OCI-LY3 (cell line): Measurements from ENCODE around the gene DPF3.

Experiments
- H2AFZ ChIP-seq: fragments of 200-600, 300-600 bp; shearing (Covaris generic); 2 replicates; pipeline ENCODE4 v1.6.0; 2014; ENCODE audit warnings: antibody characterized with exemption, low read depth, low read length
- H3K27ac ChIP-seq: fragments of 200-600, 300-600 bp; sonication (generic); 2 replicates; pipeline ENCODE4 v1.5.1; 2014; ENCODE audit warnings: mild to moderate bottlenecking, low read length, moderate library complexity, mixed read lengths
- H3K27me3 ChIP-seq: fragments of 200-600, 300-600 bp; sonication (generic); 2 replicates; pipeline ENCODE4 v1.6.1; 2014; ENCODE audit warnings: low read depth, low read length, mixed read lengths
- H3K36me3 ChIP-seq: fragments of 200-600, 300-600 bp; sonication (generic); replicated peaks from 2 replicates; pipeline ENCODE3; 2014; ENCODE audit warnings: low read depth, low read length, mixed read lengths
- H3K4me1 ChIP-seq: fragments of 300-600, 200-600 bp; sonication (generic); 2 replicates; pipeline ENCODE4 v1.6.1; 2014; ENCODE audit warnings: low read length, mixed read lengths
- H3K4me2 ChIP-seq: fragments of 200-600, 300-600 bp; sonication (generic); 2 replicates; pipeline ENCODE4 v1.6.1; 2014; ENCODE audit warnings: low read length, mixed read lengths
- H3K4me3 ChIP-seq: fragments of 300-600, 200-600 bp; sonication (generic); 2 replicates; pipeline ENCODE4 v1.5.1; 2014; ENCODE audit warnings: antibody characterized with exemption, mild to moderate bottlenecking, low read length, moderate library complexity
- H3K79me2 ChIP-seq: fragments of 300-600, 200-600 bp; shearing (Covaris generic); 2 replicates; pipeline ENCODE4 v1.6.1; 2014; ENCODE audit warnings: mild to moderate bottlenecking, low read length, mixed read lengths
- H3K9ac ChIP-seq: fragments of 300-600, 200-600 bp; shearing (Covaris generic); 2 replicates; pipeline ENCODE4 v1.6.0; 2014; ENCODE audit warnings: mild to moderate bottlenecking, low read length, moderate library complexity
- H3K9me3 ChIP-seq: fragments of 200-600, 300-600 bp; shearing (Covaris generic); 2 replicates; pipeline ENCODE4 v1.6.1; 2014; ENCODE audit warnings: low read length, mixed read lengths; ENCODE audit not compliant: insufficient read depth
- H4K20me1 ChIP-seq: fragments of 200-600, 300-600 bp; sonication (generic); 2 replicates; pipeline ENCODE4 v1.6.1; 2016; ENCODE audit warnings: low read length, mixed read lengths; ENCODE audit not compliant: insufficient read depth
- EZH2phosphoT487 ChIP-seq: fragments of 200-600 bp; shearing (Covaris generic); IDR thresholded peaks from 2 replicates; pipeline ENCODE4 v1.6.1; 2018; ENCODE audit warnings: antibody characterized with exemption, mixed run types, low read depth
- TF ChIP-seq, protein P1 (sequence below): fragments of 200-600, 300-600 bp; sonication (generic); IDR thresholded peaks from 2 replicates; pipeline ENCODE4 v1.5.1; 2014; ENCODE audit warnings: antibody characterized with exemption, low read length, low read depth

Gene DPF3

DNA sequence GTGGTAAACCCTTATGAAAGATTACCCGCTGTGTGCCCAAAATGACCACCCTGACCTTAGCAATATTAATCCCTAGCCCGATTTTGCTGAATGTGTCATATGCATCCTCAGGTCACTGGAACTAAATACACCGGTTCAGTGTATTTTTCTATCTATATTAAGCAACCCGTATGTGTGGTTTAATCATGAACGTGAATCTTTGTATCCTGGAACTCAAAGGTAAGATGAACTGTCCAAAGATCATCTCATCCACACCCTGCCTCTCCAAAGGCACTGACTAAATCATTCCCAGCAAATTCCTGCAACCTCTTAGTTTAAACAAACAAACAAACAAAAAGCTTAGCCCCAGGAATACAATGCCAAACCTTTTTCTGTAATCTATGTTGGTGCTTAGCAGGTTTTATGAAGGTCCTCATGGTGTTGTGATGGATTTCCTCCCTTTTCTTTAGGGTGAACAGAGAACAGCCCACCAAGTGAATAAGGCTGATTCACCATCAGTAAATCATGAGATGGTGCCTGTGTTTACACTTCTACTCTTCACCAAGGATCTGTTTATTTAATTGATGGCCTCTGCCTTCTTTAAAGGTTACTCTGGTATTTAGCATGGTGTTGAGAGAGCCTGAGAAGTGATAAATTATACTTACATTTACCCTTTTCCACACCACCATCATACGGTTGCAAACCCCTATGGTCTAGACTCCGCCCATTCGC, 298.6 kb downstream of the DPF3 start:
- Histone ChIP-seq H3K27me3 (peaks cover 72% of the 10 kb centered on the region), H3K9ac (no peak overlapping the region), H3K36me3 (no peaks in the 10 kb centered on the region), H3K9me3 (no peaks in the 10 kb centered on the region), H3K27ac (no peak overlapping the region), H3K4me3 (no peak overlapping the region), H3K79me2 (no peaks in the 10 kb centered on the region), H3K4me2 (no peak overlapping the region), H2AFZ (no peak overlapping the region), H4K20me1 (no peaks in the 10 kb centered on the region), H3K4me1 (no peaks in the 10 kb centered on the region)
- no peak for TF ChIP-seq EZH2phosphoT487
- TF ChIP-seq, protein P1, sequence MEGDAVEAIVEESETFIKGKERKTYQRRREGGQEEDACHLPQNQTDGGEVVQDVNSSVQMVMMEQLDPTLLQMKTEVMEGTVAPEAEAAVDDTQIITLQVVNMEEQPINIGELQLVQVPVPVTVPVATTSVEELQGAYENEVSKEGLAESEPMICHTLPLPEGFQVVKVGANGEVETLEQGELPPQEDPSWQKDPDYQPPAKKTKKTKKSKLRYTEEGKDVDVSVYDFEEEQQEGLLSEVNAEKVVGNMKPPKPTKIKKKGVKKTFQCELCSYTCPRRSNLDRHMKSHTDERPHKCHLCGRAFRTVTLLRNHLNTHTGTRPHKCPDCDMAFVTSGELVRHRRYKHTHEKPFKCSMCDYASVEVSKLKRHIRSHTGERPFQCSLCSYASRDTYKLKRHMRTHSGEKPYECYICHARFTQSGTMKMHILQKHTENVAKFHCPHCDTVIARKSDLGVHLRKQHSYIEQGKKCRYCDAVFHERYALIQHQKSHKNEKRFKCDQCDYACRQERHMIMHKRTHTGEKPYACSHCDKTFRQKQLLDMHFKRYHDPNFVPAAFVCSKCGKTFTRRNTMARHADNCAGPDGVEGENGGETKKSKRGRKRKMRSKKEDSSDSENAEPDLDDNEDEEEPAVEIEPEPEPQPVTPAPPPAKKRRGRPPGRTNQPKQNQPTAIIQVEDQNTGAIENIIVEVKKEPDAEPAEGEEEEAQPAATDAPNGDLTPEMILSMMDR: no peak

DNA sequence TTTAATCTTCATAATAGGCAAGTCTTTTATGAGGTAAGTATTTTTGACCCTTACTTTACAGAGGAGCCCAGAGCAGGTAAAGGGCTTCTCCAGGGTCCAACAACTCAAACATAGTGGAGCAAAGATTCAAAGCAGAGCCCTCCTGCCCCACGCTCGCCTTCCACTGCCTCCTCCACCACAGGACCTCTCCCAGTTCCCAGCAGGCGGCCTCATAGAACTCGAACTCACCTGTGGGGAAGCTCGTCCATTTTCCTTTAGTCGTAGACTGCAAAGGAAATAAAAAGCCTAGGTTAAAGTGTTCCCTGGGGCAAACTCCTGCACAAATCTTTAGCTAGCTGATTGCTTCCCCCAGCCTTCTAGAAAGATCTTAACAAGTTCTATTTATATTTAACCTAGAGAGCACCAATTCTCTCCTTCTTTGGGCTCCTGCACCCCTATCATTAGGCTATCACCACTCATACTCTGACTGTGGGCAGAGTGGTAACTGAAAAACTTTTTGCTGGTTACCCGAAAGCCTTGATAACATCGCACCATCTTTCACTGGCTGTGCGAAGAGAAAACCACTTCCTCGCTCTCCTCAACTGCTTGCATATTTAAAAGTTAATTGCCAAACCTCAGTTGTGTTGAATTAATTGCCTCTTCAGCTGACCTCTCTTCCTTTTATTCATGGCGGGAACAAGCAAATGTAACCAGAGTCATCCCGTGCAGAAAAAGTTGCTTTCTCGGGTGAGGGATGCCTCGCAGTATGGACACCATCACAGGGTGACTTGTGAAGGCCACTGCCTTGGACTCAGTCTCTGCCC, 299.6 kb downstream of the DPF3 start:
- Histone ChIP-seq H3K4me3 (no peak overlapping the region), H3K27me3 (peaks cover 80% of the 10 kb centered on the region), H3K4me2 (no peak overlapping the region), H4K20me1 (no peaks in the 10 kb centered on the region), H3K9me3 (no peaks in the 10 kb centered on the region), H3K79me2 (no peaks in the 10 kb centered on the region), H3K9ac (no peak overlapping the region), H3K27ac (no peak overlapping the region), H3K4me1 (no peaks in the 10 kb centered on the region), H2AFZ (no peak overlapping the region; the same call in 1 of the 2 replicates), H3K36me3 (no peaks in the 10 kb centered on the region)
- TF ChIP-seq, protein P1: no peak
- no peak for TF ChIP-seq EZH2phosphoT487

DNA sequence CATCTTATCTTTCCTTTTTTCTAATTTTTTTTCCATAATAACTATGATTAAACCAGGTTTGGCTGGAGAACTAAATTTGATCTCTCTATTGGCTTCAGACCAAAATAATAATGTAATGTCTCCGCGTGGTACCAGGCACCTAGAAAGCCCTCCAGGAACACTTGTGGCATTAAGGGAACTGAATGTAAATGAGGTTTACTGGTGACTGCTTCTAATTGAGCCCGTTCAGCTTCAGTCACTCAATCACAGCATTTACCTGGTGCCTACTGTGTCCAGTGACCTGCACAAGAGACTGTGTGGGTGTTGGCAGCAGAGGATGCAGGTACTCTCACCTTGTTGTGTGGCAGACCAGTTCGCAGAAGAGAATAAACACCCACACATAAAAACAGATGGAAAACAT, 302.5 kb downstream of the DPF3 start:
- H4K20me1 ChIP-seq: no peaks in the 10 kb centered on the region
- no peaks in the 10 kb centered on the region for H3K36me3 ChIP-seq
- H3K27ac ChIP-seq: no peak overlapping the region
- H3K27me3 ChIP-seq: peaks cover 57% of the 10 kb centered on the region
- TF ChIP-seq, protein P1: no peak
- TF ChIP-seq EZH2phosphoT487: no peak
- no peak overlapping the region for H3K4me2 ChIP-seq
- H3K4me1 ChIP-seq: peaks cover 9% of the 10 kb centered on the region
- H3K79me2 ChIP-seq: no peaks in the 10 kb centered on the region
- no peaks in the 10 kb centered on the region for H3K9me3 ChIP-seq
- no peak overlapping the region for H2AFZ ChIP-seq
- no peak overlapping the region for H3K9ac ChIP-seq
- H3K4me3 ChIP-seq: no peak overlapping the region

DNA sequence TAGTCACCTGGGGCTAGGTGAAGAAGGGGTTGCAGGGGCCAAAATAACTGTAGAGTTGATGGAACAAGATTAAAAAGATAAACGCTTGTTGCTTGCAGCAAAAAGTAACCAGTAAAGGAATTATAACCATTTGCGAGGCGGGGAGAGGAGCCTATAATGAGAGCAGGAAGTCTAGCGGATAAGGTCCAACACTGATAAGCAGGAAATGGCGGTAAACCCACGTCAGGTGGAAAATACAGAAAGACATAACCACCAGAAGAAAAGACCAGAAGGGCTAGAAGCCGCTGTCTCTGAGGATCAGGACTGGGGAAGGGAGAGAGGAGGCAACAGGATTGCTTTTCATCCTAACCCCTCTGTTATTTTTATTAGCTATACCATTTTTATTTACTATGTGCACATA, 303.3 kb downstream of the DPF3 start:
- peaks cover 9% of the 10 kb centered on the region for H3K4me1 ChIP-seq
- H3K9ac ChIP-seq: no peak overlapping the region
- no peaks in the 10 kb centered on the region for H3K79me2 ChIP-seq
- H3K4me2 ChIP-seq: no peak overlapping the region
- TF ChIP-seq, protein P1: no peak
- TF ChIP-seq EZH2phosphoT487: no peak
- H3K36me3 ChIP-seq: no peaks in the 10 kb centered on the region
- H3K9me3 ChIP-seq: no peaks in the 10 kb centered on the region
- H3K27ac ChIP-seq: no peak overlapping the region
- H3K27me3 ChIP-seq: peaks cover 51% of the 10 kb centered on the region
- no peak overlapping the region for H2AFZ ChIP-seq
- no peak overlapping the region for H3K4me3 ChIP-seq
- H4K20me1 ChIP-seq: no peaks in the 10 kb centered on the region
